ENCODE measurements around the gene DUSP5. TPM values are rescaled to one million over a fixed set of nuclear protein-coding genes. Genes with fewer than 3 reads are reported as not detected.

Gene DUSP5
- total and polyA plus RNA-seq, 5 donors from 2014 or later = 1.3 to 142 (median 3.1) TPM

Other genes with a start within 250 kb of the DUSP5 start
- 52.1 TPM for gene SMNDC1, start 193.0 kb upstream of the DUSP5 start, total RNA-seq
- 10 to 100 TPM; 17.5 to 19.8 (median 17.8) TPM for gene SMNDC1, start 193.0 kb upstream of the DUSP5 start, polyA plus RNA-seq
- 47.7 TPM for gene SMC3, start 69.8 kb downstream of the DUSP5 start, total RNA-seq
- 10 to 100 TPM; 61.1 to 68.9 (median 67.0) TPM for gene SMC3, start 69.8 kb downstream of the DUSP5 start, polyA plus RNA-seq
- gene RBM20, start 146.4 kb downstream of the DUSP5 start, total RNA-seq = 0.72 TPM
- gene RBM20, start 146.4 kb downstream of the DUSP5 start, polyA plus RNA-seq = under 1 TPM in 1 of 4 donors, not detected in 3; 0.15 TPM

All from CD4-positive, CD25-positive, alpha-beta regulatory T cell (primary cell).